ENCODE measurements around the gene AFAP1. TPM values are rescaled to one million over a fixed set of nuclear protein-coding genes. Genes with fewer than 3 reads are reported as not detected.
"Not testable (repeated sequence)": the region's sequence is repeated elsewhere in the genome, so short reads cannot be mapped to it uniquely, and the experiment has no call there.

Gene AFAP1
- total RNA-seq, 1 donor from 2014 or later = 29.5 TPM

DNA sequence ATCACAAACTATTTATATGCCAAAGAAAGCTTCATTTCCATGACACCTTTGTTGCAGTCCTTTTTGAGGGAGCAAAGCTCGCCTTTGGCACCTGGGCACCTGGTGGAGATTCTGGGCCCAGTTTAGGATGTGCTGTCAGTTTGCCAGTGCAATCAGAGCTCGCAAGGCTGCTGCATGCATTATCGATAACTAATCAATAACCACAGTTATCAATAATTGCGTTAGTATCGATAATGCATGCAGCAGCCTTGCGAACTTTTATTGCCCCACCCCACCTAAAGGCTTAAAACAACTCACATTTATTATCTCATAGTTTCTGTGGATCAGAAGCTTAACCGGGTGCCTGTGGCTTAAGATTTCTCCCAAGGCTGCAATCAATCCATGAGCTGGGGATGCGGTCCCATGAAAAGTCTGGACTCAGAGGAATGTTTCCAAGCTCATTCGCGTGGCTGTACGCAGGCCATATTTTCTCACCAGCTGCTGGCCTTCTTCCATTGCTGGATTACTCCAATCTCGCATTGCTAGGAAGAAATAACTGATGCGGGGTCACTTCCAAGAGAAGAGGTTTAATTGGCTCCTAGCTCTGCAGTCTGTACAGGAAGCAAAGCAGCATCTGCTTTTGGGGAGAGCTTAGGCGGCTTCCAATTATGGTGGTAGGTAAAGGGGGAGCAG is 6.2 kb upstream of the AFAP1 start:
- DNase-seq (ENCODE audit: low spot score) = no peak

DNA sequence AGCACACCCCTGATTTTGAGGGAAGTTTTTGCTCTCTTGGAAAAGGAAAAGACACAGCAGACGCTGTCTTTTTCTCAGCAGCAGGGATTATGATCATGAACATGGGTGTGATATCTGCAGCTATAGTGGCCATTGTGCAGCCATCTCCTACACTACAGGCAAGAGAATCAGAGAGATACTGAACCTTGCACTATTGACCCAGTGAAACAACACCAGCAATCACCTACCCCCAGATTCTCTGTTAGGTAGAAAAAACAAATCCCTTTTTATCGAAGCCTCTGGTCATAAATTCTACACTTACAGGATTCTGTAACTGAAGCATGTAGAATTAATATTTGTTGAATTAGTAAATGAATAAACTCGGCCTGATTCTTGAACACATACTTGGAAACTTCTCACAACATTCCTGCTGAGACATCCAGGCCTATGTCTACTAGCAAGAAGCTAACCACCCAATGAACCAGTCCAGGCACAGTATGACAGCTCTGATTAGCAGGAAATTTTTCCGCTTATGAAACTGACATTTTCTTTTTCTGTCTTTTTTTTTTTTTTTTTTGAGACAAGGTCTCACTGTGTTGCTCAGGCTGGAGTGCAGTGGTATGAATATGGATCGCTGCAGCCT is 5.0 kb upstream of the AFAP1 start:
- DNase-seq (ENCODE audit: low spot score) = no peak

DNA sequence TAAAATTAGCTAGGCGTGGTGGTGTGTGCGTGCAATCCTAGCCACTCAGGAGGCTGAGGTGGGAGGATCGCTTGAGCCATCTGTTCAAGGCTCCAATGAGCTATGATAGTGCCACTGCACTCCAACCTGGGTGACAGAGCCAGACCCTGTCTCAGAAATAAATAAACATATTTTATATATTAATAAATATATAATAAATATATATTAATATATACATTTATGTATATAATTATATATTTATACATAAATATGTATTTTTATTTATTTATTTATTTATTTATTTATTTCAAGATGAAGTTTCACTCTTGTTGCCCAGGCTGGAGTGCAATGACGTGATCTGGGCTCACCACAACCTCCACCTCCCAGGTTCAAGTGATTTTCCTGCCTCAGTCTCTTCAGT is 4.0 kb upstream of the AFAP1 start:
- DNase-seq (ENCODE audit: low spot score) = not testable (repeated sequence)

DNA sequence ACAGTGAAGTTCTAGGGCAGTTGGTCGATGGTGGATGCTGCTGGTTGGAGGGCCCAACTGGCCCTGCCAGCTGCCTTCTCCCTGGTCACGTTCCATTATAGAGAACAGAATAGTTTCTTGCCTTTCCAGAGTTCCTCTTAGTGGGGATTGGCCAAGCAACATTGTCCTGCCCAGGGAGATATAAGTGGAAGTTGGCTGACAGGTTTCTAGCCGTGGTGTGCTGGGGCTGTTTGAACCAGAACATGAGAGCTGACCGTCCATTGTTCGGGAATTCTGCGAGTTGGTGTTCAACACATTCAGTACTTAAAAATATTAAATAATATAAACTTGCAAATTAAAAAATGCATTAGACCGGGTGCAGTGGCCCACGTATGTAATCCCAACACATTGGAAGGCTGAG is 3.5 kb upstream of the AFAP1 start:
- no peak for DNase-seq (ENCODE audit: low spot score)

DNA sequence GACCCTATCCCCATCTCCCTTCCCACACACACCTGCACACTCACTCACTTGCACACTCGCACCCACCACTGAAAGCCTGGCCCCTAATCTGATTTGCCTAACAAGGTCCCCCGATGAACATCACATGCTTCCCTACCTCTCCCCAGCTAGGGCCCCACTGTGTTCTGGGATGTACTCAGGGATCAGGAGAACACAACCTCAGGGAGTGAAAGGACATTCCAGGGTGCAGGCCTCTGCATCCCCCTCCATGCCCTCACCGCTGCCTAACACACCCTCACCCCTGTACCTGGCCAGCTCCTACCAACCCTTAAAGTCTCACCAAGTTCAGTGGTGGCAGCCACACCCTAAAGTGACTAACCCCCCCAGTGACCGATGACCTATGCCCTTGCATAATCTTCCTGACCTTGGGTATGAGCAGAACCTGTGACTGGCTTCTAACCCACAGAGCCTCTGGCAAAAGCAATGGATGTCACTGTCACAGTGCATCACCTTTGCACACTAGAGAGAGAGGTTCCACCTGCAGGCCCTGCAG is 2.4 kb upstream of the AFAP1 start:
- DNase-seq (ENCODE audit: low spot score) = no peak

DNA sequence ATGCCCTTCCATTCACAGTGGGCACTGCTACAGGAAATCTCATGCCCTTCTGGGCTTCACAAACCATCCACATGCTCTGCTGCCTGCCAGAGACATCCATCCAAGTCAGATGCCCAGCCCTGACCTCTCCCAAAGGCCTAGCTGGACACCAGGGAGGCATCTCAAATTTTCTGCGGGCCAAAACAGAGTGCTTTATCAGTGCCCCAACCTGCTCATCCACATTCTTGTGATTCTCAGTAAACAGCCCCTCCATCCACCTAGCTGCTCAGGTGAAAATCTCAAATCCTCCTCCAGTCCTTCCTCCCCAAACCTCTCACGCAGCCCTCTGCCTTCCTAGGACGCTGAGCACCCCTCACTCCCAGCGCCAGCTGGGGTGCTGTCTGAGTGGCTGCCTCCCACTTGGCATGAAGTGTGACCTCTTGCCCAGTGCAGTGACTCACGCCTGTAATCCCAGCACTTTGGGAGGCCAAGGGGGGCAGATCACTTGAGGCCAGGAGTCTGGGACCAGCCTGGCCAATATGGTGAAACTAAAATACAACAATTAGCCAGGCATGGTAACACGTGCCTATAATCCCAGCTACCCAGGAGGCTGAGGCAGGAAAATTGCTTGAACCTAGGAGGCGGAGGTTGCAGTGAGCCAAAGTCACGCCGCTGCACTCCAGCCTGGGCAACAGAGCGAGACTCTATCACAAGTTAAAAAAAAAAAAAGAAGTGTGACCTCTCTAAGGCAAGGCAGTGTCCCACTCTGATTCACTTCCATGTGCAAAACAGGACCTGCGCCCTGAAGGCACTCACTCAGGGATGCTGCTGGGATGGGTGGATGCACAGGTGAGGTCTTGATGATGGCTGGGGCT is 1.7 kb upstream of the AFAP1 start:
- no peak for DNase-seq (ENCODE audit: low spot score)

DNA sequence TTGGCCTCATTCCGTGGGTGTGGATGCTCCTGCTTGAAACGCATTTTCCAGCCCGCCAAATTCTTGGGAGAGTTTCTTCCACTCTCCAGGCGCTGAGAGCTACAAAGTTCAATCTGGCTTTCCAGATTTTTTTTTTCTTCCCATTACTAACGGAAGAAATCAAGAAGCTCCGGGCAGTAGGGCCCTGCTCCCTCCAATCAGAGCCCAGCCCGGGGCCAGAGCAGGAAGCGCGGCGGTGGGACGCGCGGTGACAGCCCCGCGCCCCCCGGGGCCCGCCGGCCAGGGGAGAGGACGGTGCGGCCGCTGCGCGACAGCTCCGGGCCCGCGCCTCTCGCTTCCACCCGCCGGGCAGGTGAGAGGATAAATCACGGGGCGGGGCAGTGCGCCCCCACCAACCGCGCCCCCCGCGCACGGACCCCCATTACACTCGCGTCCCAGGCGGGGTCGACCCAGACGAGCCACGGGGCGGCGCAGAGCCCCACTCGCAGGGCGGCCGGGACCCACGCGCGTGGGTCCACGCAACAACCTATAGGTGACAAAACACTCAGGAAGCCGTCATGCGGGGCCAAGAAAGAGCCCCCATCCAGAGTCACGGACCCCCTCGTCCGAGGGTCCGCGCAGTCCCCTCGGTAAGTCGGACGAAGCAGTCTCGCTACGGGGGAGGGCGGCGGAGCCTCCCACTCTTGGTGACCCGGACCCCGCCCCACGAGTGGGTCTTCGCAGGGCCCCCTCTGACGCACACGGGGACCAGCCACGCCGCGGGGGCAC is 868 bp downstream of the AFAP1 start:
- no peak for DNase-seq (ENCODE audit: low spot score)

DNA sequence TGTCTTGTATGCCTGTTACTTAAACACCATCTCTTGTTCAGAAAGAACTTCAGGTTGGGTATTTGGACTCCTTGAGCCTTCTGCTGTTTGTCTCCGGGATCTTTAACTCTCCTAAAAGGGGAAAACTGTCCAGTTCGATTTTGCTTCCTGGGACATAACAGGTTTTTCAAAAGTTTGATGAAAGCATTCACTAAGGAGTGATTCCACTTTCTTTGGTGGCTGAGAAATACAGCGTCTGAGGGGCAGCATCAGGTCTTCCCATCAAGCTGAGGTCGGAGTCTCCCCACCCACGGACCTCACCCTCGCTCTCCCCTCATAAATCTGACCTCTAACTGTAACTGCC is 1.4 kb downstream of the AFAP1 start:
- no peak for DNase-seq (ENCODE audit: low spot score)

DNA sequence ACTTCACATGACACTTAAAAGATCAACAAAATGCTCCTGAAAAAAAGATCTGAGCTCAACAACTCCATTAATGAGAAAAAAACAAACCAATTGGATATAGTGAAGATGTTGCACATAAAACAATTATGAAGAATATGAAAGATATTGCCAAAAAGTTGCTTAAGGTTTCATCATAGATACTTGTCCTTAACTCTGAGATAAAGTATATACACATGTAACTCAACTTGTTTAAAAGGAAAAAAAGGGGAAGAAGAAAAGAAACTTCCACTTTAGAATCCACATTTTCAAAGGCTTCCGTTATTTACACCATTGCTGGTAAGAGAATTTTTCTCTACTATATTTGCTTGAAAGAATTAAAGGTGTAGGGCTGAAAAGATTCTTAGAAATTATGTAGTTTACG is 2.7 kb downstream of the AFAP1 start:
- DNase-seq (ENCODE audit: low spot score) = no peak

DNA sequence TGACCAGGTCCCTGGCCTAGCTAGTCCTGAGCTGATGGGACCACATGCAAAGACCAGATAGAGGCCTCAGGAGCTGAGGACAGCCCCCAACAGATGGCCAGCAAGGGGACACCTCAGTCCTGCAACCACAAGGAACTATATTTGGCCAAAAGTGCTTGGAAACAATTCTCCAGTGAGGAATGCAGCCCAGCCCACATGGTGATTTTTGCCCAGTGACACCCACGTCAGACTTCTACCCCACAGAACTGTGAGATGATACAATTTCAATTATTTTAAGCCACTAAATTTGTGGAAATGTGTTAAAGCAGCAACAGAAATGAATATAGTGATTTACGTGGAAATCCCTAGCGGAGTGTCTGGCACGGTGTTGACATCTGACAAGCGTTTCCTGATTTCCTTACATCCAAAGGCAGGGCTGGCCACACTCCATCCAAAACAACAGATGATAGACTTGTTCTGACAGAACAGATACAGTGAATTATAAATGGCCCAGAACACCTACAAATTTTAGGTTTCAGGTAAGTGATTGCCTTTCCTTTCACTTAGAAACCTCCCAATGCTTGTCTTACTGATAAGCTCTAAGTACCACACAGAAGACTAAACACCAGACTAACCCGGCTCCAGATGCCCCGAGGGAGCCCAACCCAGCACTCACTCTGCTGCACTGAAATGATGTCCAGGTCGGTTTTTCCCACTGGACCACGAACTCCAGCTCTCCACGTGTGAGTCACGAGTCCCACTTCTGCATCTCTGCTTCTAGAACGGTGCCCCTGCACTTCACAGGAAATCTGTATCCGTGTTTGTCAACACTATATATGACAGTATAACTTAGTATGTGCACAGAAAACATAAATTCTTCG is 5.8 kb downstream of the AFAP1 start:
- DNase-seq (ENCODE audit: low spot score) = no peak

DNA sequence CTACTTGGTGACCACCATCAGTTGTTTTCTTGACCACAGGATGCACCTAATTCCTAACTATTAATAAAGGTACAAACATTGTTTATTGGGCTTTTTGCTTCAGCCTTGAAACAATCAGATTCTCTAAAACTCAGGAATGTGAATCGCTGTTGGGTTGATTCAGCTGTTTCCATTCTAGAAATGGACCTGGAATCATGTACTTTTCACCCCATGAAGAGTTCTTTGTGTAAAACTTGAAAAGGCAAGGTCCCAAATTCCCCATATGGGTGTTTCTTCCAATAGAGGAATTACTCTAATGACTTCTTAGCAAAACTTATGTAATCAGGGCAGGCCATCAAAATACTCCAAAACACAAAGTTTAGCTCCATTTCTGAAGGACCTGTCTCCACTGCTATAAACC is 7.4 kb downstream of the AFAP1 start:
- DNase-seq (ENCODE audit: low spot score) = no peak

DNA sequence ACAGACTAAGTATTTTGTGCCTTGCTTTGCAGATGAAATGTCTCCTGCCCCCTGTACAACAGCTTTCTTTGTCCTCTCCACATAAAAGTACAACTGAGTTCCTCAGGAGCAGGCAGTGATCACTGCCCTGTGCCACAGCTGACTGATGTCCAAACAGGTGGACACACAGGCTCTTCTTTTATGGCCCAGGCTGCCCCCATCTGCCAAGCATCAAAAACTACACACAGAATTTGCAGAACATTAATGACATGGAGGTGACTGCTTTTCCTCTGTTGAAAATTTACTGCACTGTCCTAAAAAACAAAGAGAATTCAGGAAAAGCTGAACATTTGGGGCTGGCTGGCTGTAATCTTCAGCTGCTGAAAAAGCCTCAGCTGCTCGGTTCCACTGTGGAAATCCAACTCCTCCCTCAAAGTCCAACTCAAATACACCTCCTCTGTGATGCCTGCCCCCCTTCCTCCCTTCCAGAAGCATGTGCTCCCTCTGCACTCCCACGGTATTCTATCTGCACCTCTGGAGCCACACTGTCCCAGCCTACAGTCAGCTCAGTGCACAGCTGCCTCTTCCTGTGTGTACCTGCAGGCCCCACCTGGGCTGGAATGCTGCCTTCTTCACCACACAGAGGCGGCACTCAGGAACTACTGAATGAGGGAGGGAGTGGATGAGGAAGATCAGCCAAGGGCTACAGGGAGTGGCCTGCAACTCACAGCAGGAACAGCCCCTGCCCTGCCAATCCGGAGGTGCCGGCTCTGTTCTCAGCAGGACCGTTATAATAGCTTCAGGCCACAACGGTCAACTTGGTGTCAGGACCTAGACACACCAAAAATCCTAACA is 10.3 kb downstream of the AFAP1 start:
- peak; percentile 56 for DNase-seq (ENCODE audit: low spot score)

DNA sequence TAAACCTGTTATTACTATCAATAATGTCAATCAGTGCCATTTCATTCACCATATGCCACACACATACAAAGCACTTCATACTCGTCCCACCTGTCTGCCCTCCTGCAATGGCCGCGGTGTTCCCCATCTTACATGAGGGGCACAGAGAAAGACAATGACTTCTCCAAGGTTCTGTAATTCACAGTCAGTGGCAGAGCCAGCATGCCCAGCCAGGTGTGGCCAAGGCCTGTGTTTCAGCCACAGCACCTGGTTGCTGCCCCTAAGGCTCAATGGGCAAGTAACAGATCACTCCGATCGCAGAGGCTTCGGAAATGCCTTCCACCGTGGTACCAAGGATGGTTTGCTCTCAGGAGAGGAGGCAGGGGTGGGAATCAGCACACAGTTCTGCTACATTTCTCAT is 10.9 kb downstream of the AFAP1 start:
- DNase-seq (ENCODE audit: low spot score) = no peak

DNA sequence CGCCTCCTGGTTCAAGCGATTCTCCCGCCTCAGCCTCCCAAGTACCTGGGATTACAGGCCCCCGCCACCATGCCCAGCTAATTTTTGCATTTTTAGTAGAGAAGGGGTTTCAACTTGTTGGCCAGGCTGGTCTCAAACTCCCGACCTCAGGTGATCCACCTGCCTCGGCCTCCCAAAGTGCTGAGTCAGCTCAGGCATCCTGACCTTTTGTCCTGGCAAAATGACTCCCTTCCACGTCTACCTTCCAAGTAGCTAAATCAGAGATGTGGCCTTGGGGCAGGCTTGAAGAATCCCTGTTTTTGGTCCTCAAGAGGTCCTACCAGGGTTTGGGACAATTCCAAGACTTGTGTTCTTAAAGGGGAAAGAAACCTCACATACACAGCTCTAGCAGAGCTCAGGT is 12.8 kb downstream of the AFAP1 start:
- DNase-seq (ENCODE audit: low spot score) = no peak

DNA sequence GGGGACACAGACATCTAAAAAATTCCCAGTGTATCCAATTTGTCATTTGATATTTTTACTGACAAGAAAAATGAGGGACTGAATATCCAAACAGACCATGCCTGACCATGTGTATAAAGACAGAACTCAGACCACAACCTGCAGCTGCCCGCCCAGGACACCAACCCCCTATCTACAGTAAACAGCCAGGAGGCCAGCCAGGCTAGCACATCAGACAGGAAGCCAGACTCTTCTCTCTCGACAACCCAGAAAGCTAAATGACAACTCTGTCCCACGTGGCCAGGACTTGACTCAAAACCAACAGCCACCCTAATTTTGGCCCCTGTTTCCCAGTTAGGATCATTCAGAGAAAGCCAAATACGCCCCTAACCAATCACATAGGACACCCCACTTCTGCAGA is 15.1 kb downstream of the AFAP1 start:
- DNase-seq (ENCODE audit: low spot score) = no peak

DNA sequence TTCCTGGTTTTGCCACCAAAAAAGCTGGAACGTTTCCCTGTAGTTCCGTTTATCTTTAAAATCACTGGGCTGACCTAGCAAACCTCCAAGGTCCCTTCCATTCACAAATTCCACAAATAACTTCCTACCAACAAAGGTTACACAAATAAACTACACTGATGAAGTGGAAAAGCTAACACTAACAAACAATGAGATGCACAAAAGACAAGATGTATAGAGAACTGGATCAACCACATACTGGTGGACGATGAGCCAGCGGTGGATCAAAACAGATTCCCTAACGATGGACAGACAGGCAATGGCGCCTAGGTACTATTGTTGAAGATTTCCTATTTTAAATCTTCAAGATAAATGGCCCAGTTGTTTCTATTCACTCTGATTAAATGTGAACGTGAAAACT is 15.5 kb downstream of the AFAP1 start:
- no peak for DNase-seq (ENCODE audit: low spot score)

DNA sequence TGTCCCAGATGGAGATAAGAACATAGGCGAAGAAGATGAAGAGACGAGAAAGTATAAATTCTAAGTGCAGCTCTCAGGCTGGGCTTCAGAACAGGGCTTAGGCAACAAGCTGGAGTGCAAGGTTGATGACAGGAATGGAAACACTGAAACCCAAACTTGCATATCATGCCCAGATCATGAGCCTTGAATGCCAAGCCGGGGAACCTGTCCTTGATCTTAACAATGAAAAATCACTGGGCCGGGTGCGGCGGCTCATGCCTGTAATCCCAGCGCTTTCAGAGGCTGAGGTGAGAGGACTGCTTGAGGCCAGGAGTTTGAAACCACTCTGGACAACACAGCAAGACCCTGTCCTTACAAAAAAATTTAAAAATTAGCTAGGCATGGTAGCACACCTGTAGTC is 17.2 kb downstream of the AFAP1 start:
- no peak for DNase-seq (ENCODE audit: low spot score)

DNA sequence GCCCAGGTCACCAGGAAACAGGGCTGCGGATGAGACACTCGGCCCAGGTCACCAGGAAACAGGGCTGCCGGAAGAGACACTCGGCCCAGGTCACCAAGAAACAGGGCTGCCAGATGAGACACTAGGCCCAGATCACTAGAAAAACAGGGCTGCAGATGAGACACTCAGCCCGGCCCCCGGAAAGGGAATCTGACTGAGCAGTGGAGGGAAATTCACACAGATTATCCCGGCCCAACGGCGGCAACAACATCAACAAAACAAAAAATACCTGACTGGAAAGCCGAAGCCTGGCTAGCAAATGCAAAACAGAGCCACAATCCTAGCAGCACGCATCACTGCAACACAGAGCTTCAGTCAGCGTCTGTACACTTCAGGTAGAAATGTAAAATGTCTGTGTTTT is 20.7 kb downstream of the AFAP1 start:
- DNase-seq (ENCODE audit: low spot score) = no peak

DNA sequence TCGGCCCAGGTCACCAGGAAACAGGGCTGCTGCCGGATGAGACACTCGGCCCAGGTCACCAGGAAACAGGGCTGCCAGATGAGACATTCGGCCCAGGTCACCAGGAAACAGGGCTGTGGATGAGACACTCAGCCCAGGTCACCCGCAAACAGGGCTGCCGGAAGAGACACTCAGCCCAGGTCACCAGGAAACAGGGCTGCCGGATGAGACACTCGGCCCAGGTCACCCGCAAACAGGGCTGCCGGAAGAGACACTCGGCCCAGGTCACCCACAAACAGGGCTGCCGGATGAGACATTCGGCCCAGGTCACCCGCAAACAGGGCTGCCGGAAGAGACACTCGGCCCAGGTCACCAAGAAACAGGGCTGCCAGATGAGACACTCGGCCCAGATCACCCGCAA is 21.5 kb downstream of the AFAP1 start:
- DNase-seq (ENCODE audit: low spot score) = not testable (repeated sequence)

DNA sequence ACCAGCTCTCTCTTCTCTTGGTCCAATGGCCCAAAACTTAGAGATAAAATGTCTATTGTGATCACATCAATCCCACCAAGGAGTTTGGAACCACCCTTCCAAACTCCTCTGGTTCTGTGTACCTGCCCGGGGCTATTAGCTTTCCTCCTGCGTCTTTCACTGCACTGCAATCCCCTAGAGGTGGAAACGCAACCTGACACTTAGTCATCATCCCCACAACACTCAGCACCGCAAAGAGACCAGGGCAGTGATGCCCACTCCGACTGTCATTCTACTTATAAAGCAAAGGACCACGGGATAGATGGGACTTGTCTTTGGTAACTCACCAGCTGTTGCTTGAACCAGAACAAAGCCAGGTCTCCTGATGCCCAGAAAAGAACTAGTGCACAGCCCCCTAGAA is 22.0 kb downstream of the AFAP1 start:
- no peak for DNase-seq (ENCODE audit: low spot score)
